ENCODE data around the gene SNCG. TPM values are rescaled to one million over a fixed set of nuclear protein-coding genes. Genes with fewer than 3 reads are reported as not detected.

The SNCG gene
- polyA plus RNA-seq, 2 donors, result 19.1 to 74.0 TPM

DNA sequence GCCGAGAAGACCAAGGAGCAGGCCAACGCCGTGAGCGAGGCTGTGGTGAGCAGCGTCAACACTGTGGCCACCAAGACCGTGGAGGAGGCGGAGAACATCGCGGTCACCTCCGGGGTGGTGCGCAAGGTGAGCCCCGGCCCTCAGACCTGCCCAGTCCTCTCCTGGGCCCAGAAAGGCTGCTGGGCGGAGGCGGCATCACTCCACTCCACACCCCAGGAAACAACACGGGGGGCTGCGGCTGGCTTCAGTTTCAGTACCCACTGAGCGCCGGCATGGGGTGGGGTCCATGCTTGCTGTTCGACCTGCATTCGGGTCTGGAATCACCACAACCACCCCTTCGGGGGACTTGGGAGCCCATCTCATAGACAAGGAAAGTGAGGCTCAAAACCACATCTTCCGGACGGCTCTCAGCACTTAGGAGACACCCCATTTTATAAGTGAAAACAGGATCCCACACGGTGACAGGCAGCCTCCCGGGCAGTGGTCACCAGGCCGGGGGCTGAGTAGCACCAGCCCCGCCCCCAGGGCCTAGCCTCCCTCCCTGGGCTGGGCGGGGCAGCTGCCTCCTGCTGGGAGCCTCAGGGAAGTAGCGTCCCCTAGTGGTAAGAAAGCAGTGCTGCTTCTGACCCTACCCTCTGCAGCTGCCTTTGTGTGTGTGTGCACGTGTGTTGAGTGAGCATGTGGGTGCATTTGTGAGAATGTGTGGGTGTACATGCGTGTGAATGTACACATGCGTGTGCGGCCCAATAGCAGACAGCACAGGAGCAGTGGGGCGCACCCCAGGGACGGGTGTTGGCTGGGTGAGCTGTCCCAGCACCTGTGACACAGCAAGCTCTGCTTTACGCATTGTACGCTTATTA lies 1.8 kb downstream of the SNCG start:
- Histone ChIP-seq H3K36me3 (ENCODE audit: control insufficient read depth in 2 of 2, insufficient read depth in 2 of 2, low read length in 1 of 2) (no peaks in the 10 kb centered on the region), H3K27me3 (ENCODE audit: control insufficient read depth in 1 of 2, insufficient read depth in 2 of 2, low read length in 2 of 2) (no peaks in the 10 kb centered on the region), H3K27ac (ENCODE audit: low read depth in 2 of 2, low read length in 1 of 2) (peak overlapping the region; percentile 6 to 25), H3K4me3 (ENCODE audit: low read depth in 1 of 2, low read length in 2 of 2) (no peak overlapping the region), H3K4me1 (ENCODE audit: control insufficient read depth in 2 of 2, insufficient read depth in 2 of 2, low read length in 1 of 2) (peaks cover 10 to 36% of the 10 kb centered on the region in 2 donors), H3K9me3 (ENCODE audit: control insufficient read depth in 2 of 2, insufficient read depth in 1 of 2, low read depth in 1 of 2, low read length in 1 of 2) (no peaks in the 10 kb centered on the region)
- 73 to 74% methylated on average over 37 of the region's 37 CpGs for WGBS, 2 donors

- Histone ChIP-seq H3K36me3 (ENCODE audit: control insufficient read depth in 2 of 2, insufficient read depth in 2 of 2, low read length in 1 of 2) (no peaks in the 10 kb centered on the region), H3K4me3 (ENCODE audit: low read depth in 1 of 2, low read length in 2 of 2) (no peak overlapping the region), H3K27ac (ENCODE audit: low read depth in 2 of 2, low read length in 1 of 2) (no peak overlapping the region), H3K4me1 (ENCODE audit: control insufficient read depth in 2 of 2, insufficient read depth in 2 of 2, low read length in 1 of 2) (peaks cover 10 to 35% of the 10 kb centered on the region in 2 donors), H3K27me3 (ENCODE audit: control insufficient read depth in 1 of 2, insufficient read depth in 2 of 2, low read length in 2 of 2) (no peaks in the 10 kb centered on the region), H3K9me3 (ENCODE audit: control insufficient read depth in 2 of 2, insufficient read depth in 1 of 2, low read depth in 1 of 2, low read length in 1 of 2) (no peaks in the 10 kb centered on the region)
- 80 to 81% methylated on average over 9 of the region's 9 CpGs for WGBS, 2 donors
These were observed 2.5 kb downstream of the SNCG start for GRCh38 chr10:86960863-86961434.

- Histone ChIP-seq H3K4me3 (ENCODE audit: low read depth in 1 of 2, low read length in 2 of 2) (no peak overlapping the region), H3K4me1 (ENCODE audit: control insufficient read depth in 2 of 2, insufficient read depth in 2 of 2, low read length in 1 of 2) (peaks cover 10 to 37% of the 10 kb centered on the region in 2 donors), H3K36me3 (ENCODE audit: control insufficient read depth in 2 of 2, insufficient read depth in 2 of 2, low read length in 1 of 2) (no peaks in the 10 kb centered on the region), H3K27ac (ENCODE audit: low read depth in 2 of 2, low read length in 1 of 2) (no peak overlapping the region), H3K27me3 (ENCODE audit: control insufficient read depth in 1 of 2, insufficient read depth in 2 of 2, low read length in 2 of 2) (no peaks in the 10 kb centered on the region), H3K9me3 (ENCODE audit: control insufficient read depth in 2 of 2, insufficient read depth in 1 of 2, low read depth in 1 of 2, low read length in 1 of 2) (no peaks in the 10 kb centered on the region)
- WGBS, 2 donors, result 82 to 84% methylated on average over 11 to 12 of the region's 12 CpGs
These were observed 3.2 kb downstream of the SNCG start for GRCh38 chr10:86961481-86962091.

GRCh38 chr10:86962136-86962980 lies 4.0 kb downstream of the SNCG start:
- Histone ChIP-seq H3K4me1 (ENCODE audit: control insufficient read depth in 2 of 2, insufficient read depth in 2 of 2, low read length in 1 of 2) (peaks cover 14 to 44% of the 10 kb centered on the region in 2 donors), H3K4me3 (ENCODE audit: low read depth in 1 of 2, low read length in 2 of 2) (no peak overlapping the region), H3K27me3 (ENCODE audit: control insufficient read depth in 1 of 2, insufficient read depth in 2 of 2, low read length in 2 of 2) (no peaks in the 10 kb centered on the region), H3K27ac (ENCODE audit: low read depth in 2 of 2, low read length in 1 of 2) (no peak overlapping the region), H3K9me3 (ENCODE audit: control insufficient read depth in 2 of 2, insufficient read depth in 1 of 2, low read depth in 1 of 2, low read length in 1 of 2) (no peaks in the 10 kb centered on the region), H3K36me3 (ENCODE audit: control insufficient read depth in 2 of 2, insufficient read depth in 2 of 2, low read length in 1 of 2) (no peaks in the 10 kb centered on the region)
- WGBS, 2 donors, result 82 to 88% methylated on average over 7 of the region's 7 CpGs

- H3K4me3 ChIP-seq (ENCODE audit: low read depth in 1 of 2, low read length in 2 of 2), result no peak overlapping the region
- WGBS, 2 donors, result 88 to 92% methylated on average over 6 to 7 of the region's 7 CpGs
- H3K4me1 ChIP-seq (ENCODE audit: control insufficient read depth in 2 of 2, insufficient read depth in 2 of 2, low read length in 1 of 2), result peaks cover 17 to 47% of the 10 kb centered on the region in 2 donors
These were observed 4.5 kb downstream of the SNCG start for GRCh38 chr10:86962981-86963310.

DNA sequence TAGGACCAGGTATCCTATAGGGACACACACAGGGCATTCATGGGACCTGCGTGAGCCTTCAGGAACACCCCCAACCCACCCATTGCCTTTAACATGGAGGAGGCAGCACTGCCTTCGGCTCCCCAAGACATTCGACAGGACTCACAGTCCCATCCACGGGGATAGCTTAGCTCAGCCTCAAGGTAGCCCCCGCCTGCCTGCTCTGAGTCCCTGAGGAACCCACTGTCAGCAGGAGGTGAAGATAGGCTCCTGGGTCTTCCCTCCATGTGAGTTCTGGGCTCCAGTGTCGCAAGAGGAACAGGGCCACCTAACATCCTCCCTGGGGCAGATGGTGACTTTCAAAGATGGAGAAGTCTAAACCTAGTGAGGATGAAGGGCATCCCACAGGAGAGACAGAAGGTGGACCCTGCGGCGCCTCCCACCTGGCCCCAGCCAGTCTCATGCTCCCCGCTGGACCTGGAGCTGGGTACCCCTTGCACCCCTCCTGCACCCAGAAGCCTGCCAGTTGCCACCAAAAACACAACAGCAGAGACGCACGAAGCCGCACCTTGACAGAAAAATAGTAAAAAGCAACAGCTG lies 5.0 kb downstream of the SNCG start:
- no peaks in the 10 kb centered on the region for H3K27me3 ChIP-seq (ENCODE audit: control insufficient read depth in 1 of 2, insufficient read depth in 2 of 2, low read length in 2 of 2)
- 94 to 96% methylated on average over 12 of the region's 12 CpGs for WGBS, 2 donors
- H3K27ac ChIP-seq (ENCODE audit: low read depth in 2 of 2, low read length in 1 of 2), result no peak overlapping the region
- H3K9me3 ChIP-seq (ENCODE audit: control insufficient read depth in 2 of 2, insufficient read depth in 1 of 2, low read depth in 1 of 2, low read length in 1 of 2), result no peaks in the 10 kb centered on the region
- peaks cover 14 to 48% of the 10 kb centered on the region in 2 donors for H3K4me1 ChIP-seq (ENCODE audit: control insufficient read depth in 2 of 2, insufficient read depth in 2 of 2, low read length in 1 of 2)
- no peaks in the 10 kb centered on the region for H3K36me3 ChIP-seq (ENCODE audit: control insufficient read depth in 2 of 2, insufficient read depth in 2 of 2, low read length in 1 of 2)
- no peak overlapping the region for H3K4me3 ChIP-seq (ENCODE audit: low read depth in 1 of 2, low read length in 2 of 2)

More at GRCh38 chr10:86962981-86963310, 4.5 kb downstream of the SNCG start:
- H3K27me3 ChIP-seq (ENCODE audit: control insufficient read depth in 1 of 2, insufficient read depth in 2 of 2, low read length in 2 of 2), result no peaks in the 10 kb centered on the region
- no peak overlapping the region for H3K27ac ChIP-seq (ENCODE audit: low read depth in 2 of 2, low read length in 1 of 2)
- no peaks in the 10 kb centered on the region for H3K9me3 ChIP-seq (ENCODE audit: control insufficient read depth in 2 of 2, insufficient read depth in 1 of 2, low read depth in 1 of 2, low read length in 1 of 2)
- no peaks in the 10 kb centered on the region for H3K36me3 ChIP-seq (ENCODE audit: control insufficient read depth in 2 of 2, insufficient read depth in 2 of 2, low read length in 1 of 2)

DNA sequence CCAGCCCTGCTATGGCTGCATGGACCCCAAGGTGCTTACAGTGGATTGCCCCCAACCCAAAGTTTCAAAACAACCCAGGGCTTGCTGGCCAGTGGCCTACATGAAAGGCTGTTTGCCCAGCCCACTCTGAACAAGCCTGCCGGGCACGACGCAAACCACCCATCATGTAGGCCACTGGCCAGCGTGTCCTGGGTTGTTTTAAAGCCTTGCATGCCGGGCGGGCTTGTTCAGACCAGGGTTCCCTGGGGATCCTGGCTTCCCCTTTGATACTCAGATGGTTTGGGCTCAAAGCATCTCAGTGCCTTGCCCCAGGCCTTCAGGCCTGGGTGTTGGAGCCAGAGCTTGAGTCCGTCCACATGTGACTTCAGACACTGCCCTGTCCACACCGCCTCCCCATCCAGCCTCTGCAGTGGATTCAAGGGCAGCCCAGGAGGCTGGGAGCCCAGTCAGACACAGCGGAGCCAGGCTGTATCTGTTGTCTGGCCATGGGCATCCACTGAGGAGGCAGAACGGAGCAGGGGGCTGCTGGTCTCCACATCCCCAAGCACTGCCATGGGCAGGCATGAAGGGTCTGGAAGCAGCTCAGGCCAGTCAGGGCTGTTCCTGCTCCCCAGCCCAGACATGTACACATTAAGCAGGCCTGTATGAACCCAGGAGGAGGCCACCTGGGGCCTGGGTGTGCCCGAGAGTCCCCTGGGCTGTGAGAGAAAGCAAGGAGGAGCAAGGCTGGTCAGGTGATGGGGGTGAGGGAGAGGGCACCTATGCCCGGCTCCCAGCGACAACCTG lies 5.9 kb downstream of the SNCG start:
- Histone ChIP-seq H3K4me1 (ENCODE audit: control insufficient read depth in 2 of 2, insufficient read depth in 2 of 2, low read length in 1 of 2) (peaks cover 14 to 40% of the 10 kb centered on the region in 2 donors), H3K27me3 (ENCODE audit: control insufficient read depth in 1 of 2, insufficient read depth in 2 of 2, low read length in 2 of 2) (no peaks in the 10 kb centered on the region), H3K4me3 (ENCODE audit: low read depth in 1 of 2, low read length in 2 of 2) (no peak overlapping the region), H3K27ac (ENCODE audit: low read depth in 2 of 2, low read length in 1 of 2) (peak overlapping the region in 1 of 2 donors; percentile 20), H3K9me3 (ENCODE audit: control insufficient read depth in 2 of 2, insufficient read depth in 1 of 2, low read depth in 1 of 2, low read length in 1 of 2) (no peaks in the 10 kb centered on the region), H3K36me3 (ENCODE audit: control insufficient read depth in 2 of 2, insufficient read depth in 2 of 2, low read length in 1 of 2) (no peaks in the 10 kb centered on the region)
- WGBS, 2 donors, result 64 to 82% methylated on average over 13 of the region's 13 CpGs

DNA sequence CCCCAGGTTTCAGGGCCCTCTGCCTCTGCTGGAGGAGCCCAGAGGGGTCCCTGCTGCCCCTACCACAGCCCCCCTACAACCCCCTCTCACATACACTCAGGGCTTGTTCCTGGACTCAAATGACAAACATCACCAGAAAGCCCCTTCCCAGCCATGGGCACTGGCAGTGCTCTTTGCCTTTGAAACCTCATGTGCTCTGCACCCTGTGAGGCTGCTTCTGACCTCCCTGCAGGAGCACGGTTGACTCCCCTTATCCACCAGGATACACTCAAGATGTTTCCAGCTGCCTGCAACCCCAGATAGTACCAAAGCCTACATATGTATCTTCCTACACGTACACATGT lies 6.4 kb downstream of the SNCG start:
- peaks cover 14 to 37% of the 10 kb centered on the region in 2 donors for H3K4me1 ChIP-seq (ENCODE audit: control insufficient read depth in 2 of 2, insufficient read depth in 2 of 2, low read length in 1 of 2)
- H3K27ac ChIP-seq (ENCODE audit: low read depth in 2 of 2, low read length in 1 of 2), result no peak overlapping the region

More for the DNA sequence above, 6.4 kb downstream of the SNCG start:
- Histone ChIP-seq H3K4me3 (ENCODE audit: low read depth in 1 of 2, low read length in 2 of 2) (no peak overlapping the region), H3K9me3 (ENCODE audit: control insufficient read depth in 2 of 2, insufficient read depth in 1 of 2, low read depth in 1 of 2, low read length in 1 of 2) (no peaks in the 10 kb centered on the region), H3K27me3 (ENCODE audit: control insufficient read depth in 1 of 2, insufficient read depth in 2 of 2, low read length in 2 of 2) (no peaks in the 10 kb centered on the region), H3K36me3 (ENCODE audit: control insufficient read depth in 2 of 2, insufficient read depth in 2 of 2, low read length in 1 of 2) (no peaks in the 10 kb centered on the region)
- 79 to 88% methylated on average over 2 of the region's 2 CpGs for WGBS, 2 donors

All from esophagus (tissue), 2 donors.